PC-9 (cell line): Measurements from ENCODE around the gene ATP11B. TPM values are rescaled to one million over a fixed set of nuclear protein-coding genes. Genes with fewer than 3 reads are reported as not detected.

Experiments used
- BruUV-seq: library from RNA; stranded (reverse); fragments of 400-500 nt; replicated peaks from 2 replicates; lab custom pipeline; 2021; lab: Mats Ljungman, UMichigan
- CTCF ChIA-PET: fragments of 300-600 bp; sonication (Branson Sonifier 250); formaldehyde crosslinking; loops from one replicate; lab custom pipeline; 2022; ENCODE audit warnings: antibody characterized with exemption; lab: Charles Lee
- POLR2A ChIA-PET: fragments of 300-600 bp; sonication (Branson Sonifier 250); formaldehyde crosslinking; loops from one replicate; lab custom pipeline; 2022; ENCODE audit warnings: antibody characterized with exemption; ENCODE audit not compliant: unreplicated experiment; lab: Charles Lee
- DNase-seq, 2 experiments: peaks; one replicate each; pipeline versions ENCODE4 v3.0.0 to v3.0.0-alpha.2; 2015 to 2022; ENCODE audit warnings: mixed read lengths in 1 of 2
- H2AFZ ChIP-seq: fragments of 200-600 bp; sonication (generic); 2 replicates; pipeline ENCODE4 v1.8.1; 2017; ENCODE audit warnings: antibody characterized with exemption
- H3F3A ChIP-seq: fragments of 200-600 bp; sonication (generic); 2 replicates; pipeline ENCODE4 v1.8.1; 2017; ENCODE audit warnings: antibody characterized with exemption, mild to moderate bottlenecking, low read depth; ENCODE audit not compliant: insufficient read depth
- H3K27ac ChIP-seq: fragments of 200-600 bp; sonication (generic); 2 replicates; pipeline ENCODE4 v1.6.1; 2016; ENCODE audit warnings: mixed run types
- H3K27me3 ChIP-seq: fragments of 200-600 bp; sonication (generic); 2 replicates; pipeline ENCODE4 v1.6.1; 2016; ENCODE audit warnings: low read depth, mixed run types; ENCODE audit not compliant: insufficient read depth
- H3K36me3 ChIP-seq: fragments of 200-600 bp; sonication (generic); 2 replicates; pipeline ENCODE4 v1.6.1; 2016; ENCODE audit warnings: low read depth, mixed run types
- H3K4me1 ChIP-seq: fragments of 200-600 bp; sonication (generic); replicated peaks from 2 replicates; pipeline ENCODE4 v1.6.1; 2016; ENCODE audit warnings: mixed run types; ENCODE audit not compliant: insufficient read depth
- H3K4me2 ChIP-seq: fragments of 200-600 bp; sonication (generic); 2 replicates; pipeline ENCODE4 v1.6.1; 2017; ENCODE audit warnings: mixed run types
- H3K4me3 ChIP-seq: fragments of 200-600 bp; sonication (generic); 2 replicates; pipeline ENCODE4 v1.6.1; 2016; ENCODE audit warnings: mixed run types
- H3K79me2 ChIP-seq: fragments of 200-600 bp; sonication (generic); 2 replicates; pipeline ENCODE4 v1.6.1; 2017; ENCODE audit warnings: low read depth, mixed run types
- H3K9me2 ChIP-seq: fragments of 200-600 bp; sonication (generic); 2 replicates; pipeline ENCODE4 v1.8.1; 2017; ENCODE audit warnings: mild to moderate bottlenecking; ENCODE audit not compliant: insufficient read depth
- H3K9me3 ChIP-seq: fragments of 200-600 bp; sonication (generic); 2 replicates; pipeline ENCODE4 v1.8.1; 2016; ENCODE audit warnings: low read depth; ENCODE audit not compliant: insufficient read depth
- H4K20me1 ChIP-seq: fragments of 200-600 bp; sonication (generic); 2 replicates; pipeline ENCODE4 v1.8.1; 2017; ENCODE audit not compliant: insufficient read depth
- CTCF ChIP-seq: fragments of 200-600 bp; sonication (generic); conservative IDR thresholded peaks from 2 replicates; pipeline ENCODE4 v1.6.1; 2017; ENCODE audit warnings: mixed run types, antibody characterized with exemption, mild to moderate bottlenecking, moderate library complexity
- EZH2 ChIP-seq: fragments of 200-600 bp; sonication (generic); IDR thresholded peaks from 2 replicates; pipeline ENCODE4 v1.8.0; 2017; ENCODE audit warnings: antibody characterized with exemption, low read depth
- intact Hi-C: fragments of 100-400 bp; cut with micrococcal nuclease; formaldehyde crosslinking; loops from one replicate; pipeline ENCODE4 v1.10.0; 2022; ENCODE audit not compliant: unreplicated experiment
- total RNA-seq: library from RNA; stranded (reverse); gene quantifications from 2 replicates; pipeline ENCODE4 v1.2.3, GENCODE V29; 2021

The ATP11B gene
- total RNA-seq, 1 experiment from 2014 or later, result 66.5 TPM

- Histone ChIP-seq H2AFZ (no peak overlapping the region), H3F3A (no peaks in the 10 kb centered on the region), H3K36me3 (no peaks in the 10 kb centered on the region), H3K27me3 (no peaks in the 10 kb centered on the region), H4K20me1 (no peaks in the 10 kb centered on the region), H3K4me1 (peaks cover 1% of the 10 kb centered on the region; the same call in 1 of the 2 replicates), H3K4me3 (no peak overlapping the region), H3K4me2 (no peak overlapping the region), H3K79me2 (no peaks in the 10 kb centered on the region), H3K9me2 (no peaks in the 10 kb centered on the region), H3K9me3 (no peaks in the 10 kb centered on the region), H3K27ac (no peak overlapping the region)
- no TSS peak for BruUV-seq
- TF ChIP-seq EZH2, result no peak
- no peak for TF ChIP-seq CTCF
- DNase-seq, result no peak
- POLR2A ChIA-PET, result no interaction called here
- intact Hi-C loops, result no loop called here
- CTCF ChIA-PET, result no interaction called here
Measured at GRCh38 chr3:182785142-182785541, 8.2 kb upstream of the ATP11B start.

- Histone ChIP-seq H3K4me1 (peaks cover 7% of the 10 kb centered on the region), H3K36me3 (no peaks in the 10 kb centered on the region), H3K4me2 (no peak overlapping the region), H4K20me1 (no peaks in the 10 kb centered on the region), H3K27me3 (no peaks in the 10 kb centered on the region), H2AFZ (no peak overlapping the region), H3K79me2 (no peaks in the 10 kb centered on the region), H3K9me3 (no peaks in the 10 kb centered on the region), H3K4me3 (no peak overlapping the region), H3K9me2 (no peaks in the 10 kb centered on the region), H3K27ac (no peak overlapping the region), H3F3A (no peaks in the 10 kb centered on the region)
- no TSS peak for BruUV-seq
- CTCF ChIA-PET, result interaction anchor here (0.7 kb wide), 1 partner anchor 10 kb away, joined by 3 read pairs; no protein-coding TSS in a partner anchor
- TF ChIP-seq EZH2, result no peak
- TF ChIP-seq CTCF, result no peak
- intact Hi-C loops, result no loop called here
- POLR2A ChIA-PET, result interaction anchor here (0.7 kb wide), 1 partner anchor 1125 kb away, joined by 7 read pairs; no protein-coding TSS in a partner anchor
- DNase-seq, result no peak
Measured at GRCh38 chr3:182785756-182786155, 7.5 kb upstream of the ATP11B start.

- intact Hi-C loops, result no loop called here
- Histone ChIP-seq H3F3A (peaks cover 4% of the 10 kb centered on the region; the same call in 1 of the 2 replicates), H3K27me3 (no peaks in the 10 kb centered on the region), H3K4me2 (no peak overlapping the region), H3K4me1 (peaks cover 13% of the 10 kb centered on the region), H3K4me3 (no peak overlapping the region), H3K27ac (no peak overlapping the region), H3K9me2 (no peaks in the 10 kb centered on the region), H2AFZ (no peak overlapping the region), H3K9me3 (no peaks in the 10 kb centered on the region), H4K20me1 (no peaks in the 10 kb centered on the region), H3K79me2 (no peaks in the 10 kb centered on the region), H3K36me3 (no peaks in the 10 kb centered on the region)
- BruUV-seq, result no TSS peak
- no peak for TF ChIP-seq EZH2
- no peak for TF ChIP-seq CTCF
- CTCF ChIA-PET, result interaction anchor here (0.7 kb wide), 1 partner anchor 9 kb away, joined by 3 read pairs; no protein-coding TSS in a partner anchor
- POLR2A ChIA-PET, result interaction anchor here (0.7 kb wide), 1 partner anchor 1124 kb away, joined by 7 read pairs; no protein-coding TSS in a partner anchor
- no peak for DNase-seq
Measured at GRCh38 chr3:182786564-182787196, 6.6 kb upstream of the ATP11B start.
